ENCODE data around the gene PPM1H. TPM values are rescaled to one million over a fixed set of nuclear protein-coding genes. Genes with fewer than 3 reads are reported as not detected.

PPM1H gene
- total and polyA plus RNA-seq, 2 of the 8 experiments (the other 6 are each of a cell fraction or from before 2014, with no cell fraction given) = 16.4 to 36.1 TPM

GRCh38 chr12:62928632-62929031, 6.3 kb downstream of the PPM1H start (continued):
- no peak for TF ChIP-seq RFX5 (IDR thresholded peaks at IDR 0.05; ENCODE audit: borderline replicate concordance, low read depth, low read length)
- TF ChIP-seq MAX (IDR thresholded peaks at IDR 0.05) = no peak
- TF ChIP-seq POLR2A (IDR thresholded peaks at IDR 0.05; ENCODE audit: control extremely low read depth in 1 of 2, low read depth in 2 of 2, low read length in 2 of 2) = no peak
- no peak for TF ChIP-seq CBX8 (IDR thresholded peaks at IDR 0.05; ENCODE audit: borderline replicate concordance, low read depth, low read length)
- TF ChIP-seq NANOG (IDR thresholded peaks at IDR 0.05; ENCODE audit: insufficient read depth, low read depth, low read length, poor library complexity, severe bottlenecking) = no peak
- no peak for TF ChIP-seq SP2 (IDR thresholded peaks at IDR 0.05; ENCODE audit: low read length)
- no peak for TF ChIP-seq POLR2AphosphoS5 (IDR thresholded peaks at IDR 0.05; ENCODE audit: low read depth, low read length)
- TF ChIP-seq JUN (IDR thresholded peaks at IDR 0.05; ENCODE audit: low read depth, low read length) = no peak
